OCI-LY3 (cell line): ENCODE data around the gene SDHAF1.

Experiments
- H2AFZ ChIP-seq: fragments of 200-600, 300-600 bp; shearing (Covaris generic); 2 replicates; pipeline ENCODE4 v1.6.0; 2014; ENCODE audit warnings: antibody characterized with exemption, low read depth, low read length
- H3K27ac ChIP-seq: fragments of 200-600, 300-600 bp; sonication (generic); 2 replicates; pipeline ENCODE4 v1.5.1; 2014; ENCODE audit warnings: mild to moderate bottlenecking, low read length, moderate library complexity, mixed read lengths
- H3K27me3 ChIP-seq: fragments of 200-600, 300-600 bp; sonication (generic); 2 replicates; pipeline ENCODE4 v1.6.1; 2014; ENCODE audit warnings: low read depth, low read length, mixed read lengths
- H3K36me3 ChIP-seq: fragments of 200-600, 300-600 bp; sonication (generic); replicated peaks from 2 replicates; pipeline ENCODE3; 2014; ENCODE audit warnings: low read depth, low read length, mixed read lengths
- H3K4me1 ChIP-seq: fragments of 300-600, 200-600 bp; sonication (generic); 2 replicates; pipeline ENCODE4 v1.6.1; 2014; ENCODE audit warnings: low read length, mixed read lengths
- H3K4me2 ChIP-seq: fragments of 200-600, 300-600 bp; sonication (generic); 2 replicates; pipeline ENCODE4 v1.6.1; 2014; ENCODE audit warnings: low read length, mixed read lengths
- H3K4me3 ChIP-seq: fragments of 300-600, 200-600 bp; sonication (generic); 2 replicates; pipeline ENCODE4 v1.5.1; 2014; ENCODE audit warnings: antibody characterized with exemption, mild to moderate bottlenecking, low read length, moderate library complexity
- H3K79me2 ChIP-seq: fragments of 300-600, 200-600 bp; shearing (Covaris generic); 2 replicates; pipeline ENCODE4 v1.6.1; 2014; ENCODE audit warnings: mild to moderate bottlenecking, low read length, mixed read lengths
- H3K9ac ChIP-seq: fragments of 300-600, 200-600 bp; shearing (Covaris generic); 2 replicates; pipeline ENCODE4 v1.6.0; 2014; ENCODE audit warnings: mild to moderate bottlenecking, low read length, moderate library complexity
- H3K9me3 ChIP-seq: fragments of 200-600, 300-600 bp; shearing (Covaris generic); 2 replicates; pipeline ENCODE4 v1.6.1; 2014; ENCODE audit warnings: low read length, mixed read lengths; ENCODE audit not compliant: insufficient read depth
- H4K20me1 ChIP-seq: fragments of 200-600, 300-600 bp; sonication (generic); 2 replicates; pipeline ENCODE4 v1.6.1; 2016; ENCODE audit warnings: low read length, mixed read lengths; ENCODE audit not compliant: insufficient read depth
- EZH2phosphoT487 ChIP-seq: fragments of 200-600 bp; shearing (Covaris generic); IDR thresholded peaks from 2 replicates; pipeline ENCODE4 v1.6.1; 2018; ENCODE audit warnings: antibody characterized with exemption, mixed run types, low read depth
- TF ChIP-seq, protein P1 (sequence below): fragments of 200-600, 300-600 bp; sonication (generic); IDR thresholded peaks from 2 replicates; pipeline ENCODE4 v1.5.1; 2014; ENCODE audit warnings: antibody characterized with exemption, low read length, low read depth

The SDHAF1 gene

DNA sequence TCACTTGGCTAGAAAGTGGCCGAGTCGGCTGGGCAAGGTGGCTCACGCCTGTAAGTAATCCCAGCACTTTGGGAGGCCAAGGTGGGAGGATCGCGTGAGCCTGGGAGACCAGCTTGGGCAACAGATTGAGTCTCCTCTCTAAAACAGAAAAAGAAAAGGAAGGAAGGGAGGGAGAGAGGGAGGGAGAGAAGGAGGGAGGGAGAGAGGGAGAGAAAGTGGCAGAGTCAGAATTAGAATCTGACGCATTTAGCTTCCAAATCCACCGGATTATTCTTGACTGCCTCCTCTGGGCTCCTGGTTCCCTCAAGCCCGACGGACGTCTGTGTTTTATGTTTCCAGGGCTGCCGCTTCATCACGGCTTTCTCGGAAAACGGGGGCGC is 36.3 kb upstream of the SDHAF1 start:
- Histone ChIP-seq H3K4me3 (no peak overlapping the region), H3K27me3 (0 out of 2 replicates have a peak, but pooled peaks cover 3% of the 10 kb centered on the region), H4K20me1 (no peaks in the 10 kb centered on the region), H2AFZ (no peak overlapping the region), H3K27ac (no peak overlapping the region), H3K9me3 (no peaks in the 10 kb centered on the region), H3K79me2 (no peaks in the 10 kb centered on the region), H3K4me2 (no peak overlapping the region), H3K36me3 (no peaks in the 10 kb centered on the region), H3K4me1 (no peaks in the 10 kb centered on the region), H3K9ac (no peak overlapping the region)
- TF ChIP-seq EZH2phosphoT487 = no peak
- TF ChIP-seq, protein P1, sequence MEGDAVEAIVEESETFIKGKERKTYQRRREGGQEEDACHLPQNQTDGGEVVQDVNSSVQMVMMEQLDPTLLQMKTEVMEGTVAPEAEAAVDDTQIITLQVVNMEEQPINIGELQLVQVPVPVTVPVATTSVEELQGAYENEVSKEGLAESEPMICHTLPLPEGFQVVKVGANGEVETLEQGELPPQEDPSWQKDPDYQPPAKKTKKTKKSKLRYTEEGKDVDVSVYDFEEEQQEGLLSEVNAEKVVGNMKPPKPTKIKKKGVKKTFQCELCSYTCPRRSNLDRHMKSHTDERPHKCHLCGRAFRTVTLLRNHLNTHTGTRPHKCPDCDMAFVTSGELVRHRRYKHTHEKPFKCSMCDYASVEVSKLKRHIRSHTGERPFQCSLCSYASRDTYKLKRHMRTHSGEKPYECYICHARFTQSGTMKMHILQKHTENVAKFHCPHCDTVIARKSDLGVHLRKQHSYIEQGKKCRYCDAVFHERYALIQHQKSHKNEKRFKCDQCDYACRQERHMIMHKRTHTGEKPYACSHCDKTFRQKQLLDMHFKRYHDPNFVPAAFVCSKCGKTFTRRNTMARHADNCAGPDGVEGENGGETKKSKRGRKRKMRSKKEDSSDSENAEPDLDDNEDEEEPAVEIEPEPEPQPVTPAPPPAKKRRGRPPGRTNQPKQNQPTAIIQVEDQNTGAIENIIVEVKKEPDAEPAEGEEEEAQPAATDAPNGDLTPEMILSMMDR = no peak

DNA sequence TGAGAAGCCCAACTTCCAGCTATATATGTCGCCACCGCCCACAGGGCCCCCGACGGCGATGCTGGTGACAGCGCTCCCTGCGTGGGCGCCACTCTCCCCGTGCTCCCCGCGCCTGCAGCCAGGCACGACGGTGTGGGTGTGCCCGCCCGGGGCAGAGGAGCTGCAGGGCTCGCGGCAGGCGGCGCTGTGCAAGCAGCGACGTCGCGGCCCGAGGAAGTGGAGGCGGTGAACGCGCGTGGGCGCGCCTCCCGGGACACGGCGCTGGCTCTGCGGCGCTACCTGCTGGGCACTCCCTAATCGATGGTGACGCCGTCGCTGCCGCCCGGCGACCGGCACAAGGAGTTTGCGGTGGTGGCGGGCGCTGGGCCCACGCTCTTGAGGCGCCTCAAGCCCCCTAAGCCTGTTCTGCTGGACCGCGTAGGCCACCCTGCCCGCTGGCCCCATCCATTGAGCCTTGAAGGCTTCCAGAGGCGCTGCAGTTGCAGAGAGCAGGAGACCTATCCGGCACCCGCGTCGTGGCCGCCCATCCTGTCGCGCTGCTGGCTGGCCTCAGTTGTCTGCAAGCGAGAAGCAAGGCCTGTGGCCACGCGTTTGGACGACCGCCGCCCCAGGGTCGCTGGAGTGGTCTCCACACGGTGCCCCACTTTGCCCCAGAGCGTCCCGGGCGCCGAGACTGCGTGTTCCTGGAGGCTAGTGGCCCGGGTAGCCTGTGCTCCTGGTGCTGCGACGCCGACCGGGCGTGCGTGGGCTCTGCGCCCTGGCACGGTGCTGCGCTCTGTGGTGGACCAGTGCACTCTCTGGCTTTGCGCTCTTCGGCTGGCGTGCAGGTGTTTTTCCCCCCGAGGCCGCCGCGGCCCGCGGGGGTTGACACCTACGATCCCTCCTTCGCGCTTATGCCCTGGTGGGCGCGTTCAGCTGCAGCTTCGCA is 35.7 kb upstream of the SDHAF1 start:
- Histone ChIP-seq H3K4me2 (no peak overlapping the region), H3K4me1 (no peaks in the 10 kb centered on the region), H2AFZ (no peak overlapping the region), H3K4me3 (no peak overlapping the region), H3K27me3 (no peaks in the 10 kb centered on the region), H3K79me2 (no peaks in the 10 kb centered on the region), H3K9ac (no peak overlapping the region), H4K20me1 (no peaks in the 10 kb centered on the region), H3K36me3 (no peaks in the 10 kb centered on the region), H3K9me3 (no peaks in the 10 kb centered on the region), H3K27ac (no peak overlapping the region)
- TF ChIP-seq, protein P1 = no peak
- TF ChIP-seq EZH2phosphoT487 = no peak

DNA sequence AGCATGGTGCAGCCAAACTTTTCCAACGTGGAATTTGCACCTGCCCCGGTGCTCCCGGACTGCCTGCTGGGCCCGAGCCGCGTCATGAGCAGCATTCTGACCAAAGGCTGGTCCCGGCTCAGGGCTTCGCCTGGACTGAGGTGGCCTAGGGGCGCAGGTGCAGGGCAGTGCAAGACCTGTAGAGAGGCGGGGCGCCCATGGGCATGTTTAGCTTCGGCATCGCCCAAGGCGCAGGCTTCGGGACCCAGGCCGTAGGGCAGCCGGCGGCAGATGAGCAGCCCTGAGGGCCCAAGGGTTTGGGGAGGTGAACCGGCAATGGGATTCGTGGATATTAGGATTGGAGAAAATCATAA is 35.0 kb upstream of the SDHAF1 start:
- H3K4me1 ChIP-seq = no peaks in the 10 kb centered on the region
- no peak overlapping the region for H3K4me3 ChIP-seq

DNA sequence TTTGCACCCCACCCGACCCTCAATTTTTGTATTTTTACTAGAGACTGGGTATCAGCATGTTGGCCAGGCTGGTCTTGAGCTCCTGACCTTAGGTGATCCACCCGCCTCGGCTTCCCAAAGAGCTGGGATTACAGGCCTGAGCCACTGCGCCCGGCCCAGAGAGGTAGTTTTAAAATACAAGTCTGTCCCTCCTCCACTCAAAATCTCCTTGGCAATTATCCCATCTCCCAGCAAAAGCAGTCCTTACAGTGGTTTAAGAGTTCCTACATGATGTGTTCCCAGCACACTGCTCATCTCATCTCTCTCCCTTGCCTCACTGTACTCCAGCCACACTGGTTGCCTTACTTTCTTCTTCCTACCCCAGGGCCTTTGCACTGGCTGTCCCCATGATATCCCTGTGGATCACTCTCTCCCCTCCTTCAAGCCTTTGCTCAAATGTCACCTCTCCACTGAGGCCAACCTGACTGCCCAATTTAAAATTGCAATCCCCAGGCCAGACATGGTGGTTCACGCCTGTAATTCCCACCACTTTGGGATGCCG is 34.5 kb upstream of the SDHAF1 start:
- no peaks in the 10 kb centered on the region for H3K36me3 ChIP-seq
- no peaks in the 10 kb centered on the region for H4K20me1 ChIP-seq
- H3K27ac ChIP-seq = no peak overlapping the region
- H2AFZ ChIP-seq = no peak overlapping the region
- no peaks in the 10 kb centered on the region for H3K79me2 ChIP-seq
- H3K9me3 ChIP-seq = no peaks in the 10 kb centered on the region
- H3K9ac ChIP-seq = no peak overlapping the region
- no peaks in the 10 kb centered on the region for H3K27me3 ChIP-seq
- no peak overlapping the region for H3K4me3 ChIP-seq
- TF ChIP-seq, protein P1 = no peak
- TF ChIP-seq EZH2phosphoT487 = no peak
- no peaks in the 10 kb centered on the region for H3K4me1 ChIP-seq
- no peak overlapping the region for H3K4me2 ChIP-seq

More for the DNA sequence above, 35.0 kb upstream of the SDHAF1 start:
- Histone ChIP-seq H4K20me1 (no peaks in the 10 kb centered on the region), H3K27me3 (no peaks in the 10 kb centered on the region), H3K79me2 (no peaks in the 10 kb centered on the region), H3K36me3 (no peaks in the 10 kb centered on the region), H3K4me2 (no peak overlapping the region), H3K9ac (no peak overlapping the region), H3K27ac (no peak overlapping the region), H2AFZ (no peak overlapping the region), H3K9me3 (no peaks in the 10 kb centered on the region)
- TF ChIP-seq EZH2phosphoT487 = no peak
- TF ChIP-seq, protein P1 = no peak
